Gastrocnemius medialis (tissue), 4 donors: Measurements from ENCODE around the gene CACNA1G. TPM values are rescaled to one million over a fixed set of nuclear protein-coding genes. Genes with fewer than 3 reads are reported as not detected.

Experiments
- ATAC-seq, 2 donors: fragments of 150-250 bp; one replicate each; pipeline ENCODE4 v1.9.1; 2016
- DNase-seq, 2 donors: peaks; one replicate each; pipeline ENCODE4 v3.0.0-alpha.2; 2019
- H3K27ac ChIP-seq, 4 donors: fragments of 200-600 bp; sonication (generic); 1 replicate in 1 of 4; 2 replicates in 3 of 4; pipeline ENCODE4 v1.5.1; 2016 to 2018; ENCODE audit warnings: mild to moderate bottlenecking in 2 of 4, moderate library complexity in 1 of 4
- H3K27me3 ChIP-seq, 3 donors: fragments of 200-600 bp; sonication (generic) in 2 of 3; 1 replicate in 1 of 3; 2 replicates in 2 of 3; pipeline versions ENCODE4 v1.5.1 to v1.6.0; 2016 to 2019; ENCODE audit warnings: mild to moderate bottlenecking in 1 of 3, moderate library complexity in 1 of 3
- H3K36me3 ChIP-seq, 2 donors: fragments of 200-600 bp; sonication (generic) in 1 of 2; one replicate each; pipeline ENCODE4 v1.5.1; 2017 to 2018
- H3K4me1 ChIP-seq, 2 donors: fragments of 200-600 bp; sonication (generic) in 1 of 2; one replicate each; pipeline ENCODE4 v1.5.1; 2016 to 2017; ENCODE audit warnings: mild to moderate bottlenecking in 2 of 2
- H3K4me3 ChIP-seq, 4 donors: fragments of 200-600 bp; sonication (generic) in 3 of 4; 1 replicate in 1 of 4; 2 replicates in 3 of 4; pipeline ENCODE4 v1.5.1; 2016 to 2019; ENCODE audit warnings: mild to moderate bottlenecking in 2 of 4
- H3K9me3 ChIP-seq, 3 donors: fragments of 200-600 bp; sonication (generic) in 2 of 3; 1 replicate in 1 of 3; 2 replicates in 2 of 3; pipeline ENCODE4 v1.5.1; 2016 to 2019
- CTCF ChIP-seq, 5 experiments: fragments of 450-650 bp in 3 of 5; fragments of 200-600 bp in 2 of 5; sonication (generic) in 2 of 5; IDR thresholded peaks in 4 of 5; conservative IDR thresholded peaks in 1 of 5; 1 replicate in 4 of 5; 2 replicates in 1 of 5; pipeline ENCODE4 v1.5.1; 2016 to 2019; ENCODE audit warnings: antibody characterized with exemption in 5 of 5, mild to moderate bottlenecking in 3 of 5, moderate library complexity in 3 of 5
- POLR2A ChIP-seq, 2 donors: fragments of 450-650 bp; IDR thresholded peaks; one replicate each; pipeline ENCODE4 v1.6.1; 2017; ENCODE audit warnings: antibody characterized with exemption in 2 of 2, mild to moderate bottlenecking in 2 of 2, moderate library complexity in 2 of 2
- in situ Hi-C, 4 donors: fragments of 200-750 bp; cut with MboI; loops; one replicate each; pipeline versions ENCODE4 v1.15.0 to v1.8.0; 2017; ENCODE audit warnings: low sequenced_read_pairs in 4 of 4
- intact Hi-C: fragments of 100-400 bp; cut with DNase I; formaldehyde crosslinking; loops from one replicate; pipeline ENCODE4 v1.15.1; 2023; ENCODE audit warnings: low total_unique reads
- total RNA-seq, 4 donors: library from RNA; depleted of rRNA; stranded (reverse); fragments of >200 nt; gene quantifications; one replicate each; pipeline versions ENCODE4 v1.1.0 to v1.2.3, GENCODE V29; 2016

The CACNA1G gene
- total RNA-seq, 4 donors from 2014 or later, result 0.09 to 0.10 TPM; not detected in 2

- no peak for TF ChIP-seq CTCF (IDR thresholded peaks at IDR 0.05 in 4 of 5, conservative IDR thresholded peaks at IDR 0.05 in 1 of 5)
- TF ChIP-seq POLR2A (IDR thresholded peaks at IDR 0.05), result no peak
- intact Hi-C loops, result no loop called here
- ATAC-seq (no peak), DNase-seq (no peak)
- Histone ChIP-seq H3K27me3 (no peaks in the 10 kb centered on the region), H3K4me1 (peaks cover 0 to 11% of the 10 kb centered on the region in 2 donors), H3K9me3 (no peaks in the 10 kb centered on the region), H3K27ac (no peak overlapping the region), H3K4me3 (no peak overlapping the region), H3K36me3 (no peaks in the 10 kb centered on the region)
- in situ Hi-C loops, result no loop called here
Measured at GRCh38 chr17:50672071-50672470, 111.6 kb downstream of the CACNA1G start.

GRCh38 chr17:50672831-50673551 is 112.5 kb downstream of the CACNA1G start:
- Histone ChIP-seq H3K27ac (peak overlapping the region in 2 of 4 donors; percentile 24 to 46), H3K4me1 (peaks cover 0 to 11% of the 10 kb centered on the region in 2 donors), H3K9me3 (no peaks in the 10 kb centered on the region), H3K27me3 (no peaks in the 10 kb centered on the region), H3K4me3 (no peak overlapping the region), H3K36me3 (no peaks in the 10 kb centered on the region)
- intact Hi-C loops (no loop called here), in situ Hi-C loops (no loop called here)
- peak; percentile 75 to 77 for ATAC-seq
- no peak for TF ChIP-seq CTCF (IDR thresholded peaks at IDR 0.05 in 4 of 5, conservative IDR thresholded peaks at IDR 0.05 in 1 of 5)
- TF ChIP-seq POLR2A (IDR thresholded peaks at IDR 0.05), result no peak
- DNase-seq, result peak; percentile 60 to 67

GRCh38 chr17:50675190-50675589 is 114.7 kb downstream of the CACNA1G start:
- no peak for ATAC-seq
- intact Hi-C loops (no loop called here), in situ Hi-C loops (no loop called here)
- no peak for TF ChIP-seq CTCF (IDR thresholded peaks at IDR 0.05 in 4 of 5, conservative IDR thresholded peaks at IDR 0.05 in 1 of 5)
- no peak for TF ChIP-seq POLR2A (IDR thresholded peaks at IDR 0.05)
- no peak for DNase-seq
- Histone ChIP-seq H3K27ac (no peak overlapping the region), H3K4me3 (no peak overlapping the region), H3K36me3 (no peaks in the 10 kb centered on the region), H3K9me3 (no peaks in the 10 kb centered on the region), H3K4me1 (peaks cover 0 to 11% of the 10 kb centered on the region in 2 donors), H3K27me3 (no peaks in the 10 kb centered on the region)

GRCh38 chr17:50675627-50676026 is 115.1 kb downstream of the CACNA1G start:
- ATAC-seq (peak; percentile 24 to 59), DNase-seq (peak in 1 of 2 donors; percentile 34)
- H3K4me3 ChIP-seq, result no peak overlapping the region
- H3K27me3 ChIP-seq, result no peaks in the 10 kb centered on the region
- no peaks in the 10 kb centered on the region for H3K9me3 ChIP-seq
- no peak overlapping the region for H3K27ac ChIP-seq
- peaks cover 0 to 11% of the 10 kb centered on the region in 2 donors for H3K4me1 ChIP-seq
- in situ Hi-C loops, result no loop called here
- TF ChIP-seq CTCF (IDR thresholded peaks at IDR 0.05 in 4 of 5, conservative IDR thresholded peaks at IDR 0.05 in 1 of 5), result no peak
- no peak for TF ChIP-seq POLR2A (IDR thresholded peaks at IDR 0.05)
- H3K36me3 ChIP-seq, result no peaks in the 10 kb centered on the region
- intact Hi-C loops, result no loop called here
